HepG2 (cell line): Measurements from ENCODE around the gene TMEM258. TPM values are rescaled to one million over a fixed set of nuclear protein-coding genes. Genes with fewer than 3 reads are reported as not detected.
A peak's percentile ranks its signal among the peaks of the same experiment; 100 is the strongest.

ENCODE experiments used
- ARID5B ChIP-seq: IDR thresholded peaks from 2 replicates; pipeline ENCODE4 v1.4.0; 2020; ENCODE audit warnings: mild to moderate bottlenecking, missing genetic modification reagents
- BCL3 ChIP-seq: sonication (generic); formaldehyde crosslinking; IDR thresholded peaks from 2 replicates; pipeline ENCODE4 v1.5.1; 2020; ENCODE audit warnings: mild to moderate bottlenecking, missing genetic modification reagents, moderate library complexity
- CCDC6 ChIP-seq: sonication (generic); formaldehyde crosslinking; IDR thresholded peaks from 2 replicates; pipeline ENCODE4 v1.8.1; 2022; ENCODE audit warnings: mild to moderate bottlenecking, missing genetic modification reagents, moderate library complexity
- FOXA1 ChIP-seq, 2 experiments: fragments of 450-650 bp in 1 of 2; sonication (generic) in 1 of 2; formaldehyde crosslinking in 1 of 2; IDR thresholded peaks; 2 replicates each; pipeline versions ENCODE4 v1.4.0 to v1.6.1; 2016 to 2020; ENCODE audit warnings: missing genetic modification reagents in 1 of 2
- HMG20B ChIP-seq: conservative IDR thresholded peaks from 2 replicates; pipeline ENCODE4 v1.6.1; 2016; ENCODE audit warnings: missing genetic modification reagents, missing compliant biosample characterization
- HMGXB4 ChIP-seq, 2 experiments: sonication (generic) in 1 of 2; formaldehyde crosslinking in 1 of 2; IDR thresholded peaks; 2 replicates each; pipeline versions ENCODE4 v1.4.0 to v1.6.1; 2018 to 2020; ENCODE audit warnings: missing genetic modification reagents in 2 of 2, borderline replicate concordance in 1 of 2, low read depth in 1 of 2, mild to moderate bottlenecking in 1 of 2, missing biosample characterization in 1 of 2
- IKZF4 ChIP-seq: sonication (generic); formaldehyde crosslinking; IDR thresholded peaks from 2 replicates; pipeline ENCODE4 v1.5.1; 2020; ENCODE audit warnings: borderline replicate concordance, mild to moderate bottlenecking, low read depth, missing genetic modification reagents; ENCODE audit errors: not compliant biosample characterization
- ISX ChIP-seq: sonication (generic); formaldehyde crosslinking; conservative IDR thresholded peaks from 2 replicates; pipeline ENCODE4 v1.5.0; 2020; ENCODE audit warnings: missing genetic modification reagents
- MAFF ChIP-seq: IDR thresholded peaks from 2 replicates; pipeline ENCODE4 v1.6.1; 2011; ENCODE audit warnings: low read depth, low read length, improper control_type of control experiment
- MZF1 ChIP-seq: sonication (generic); formaldehyde crosslinking; IDR thresholded peaks from 2 replicates; pipeline ENCODE4 v1.8.1; 2023; ENCODE audit warnings: mild to moderate bottlenecking, missing genetic modification reagents, borderline replicate concordance
- NFIB ChIP-seq: sonication (generic); formaldehyde crosslinking; IDR thresholded peaks from 2 replicates; pipeline ENCODE4 v1.9.0; 2021; ENCODE audit warnings: missing genetic modification reagents, mild to moderate bottlenecking, borderline replicate concordance
- NR2F1 ChIP-seq, 2 experiments: fragments of 450-650 bp in 1 of 2; formaldehyde crosslinking in 1 of 2; IDR thresholded peaks; 2 replicates each; pipeline versions ENCODE4 v1.5.0 to v1.6.1; 2016 to 2020; ENCODE audit warnings: mild to moderate bottlenecking in 1 of 2, missing compliant biosample characterization in 1 of 2, missing genetic modification reagents in 1 of 2, moderate library complexity in 1 of 2
- TCF7 ChIP-seq: sonication (generic); IDR thresholded peaks from 2 replicates; pipeline ENCODE4 v1.6.1; 2016; ENCODE audit warnings: antibody characterized with exemption, low read depth
- ZBED4 ChIP-seq: sonication (generic); formaldehyde crosslinking; IDR thresholded peaks from 2 replicates; pipeline ENCODE4 v1.4.0; 2020; ENCODE audit warnings: missing genetic modification reagents, borderline replicate concordance
- ZNF331 ChIP-seq: sonication (generic); formaldehyde crosslinking; IDR thresholded peaks from 2 replicates; pipeline ENCODE4 v1.4.0; 2020; ENCODE audit warnings: missing genetic modification reagents
- ZNF629 ChIP-seq: sonication (generic); formaldehyde crosslinking; conservative IDR thresholded peaks from 2 replicates; pipeline ENCODE4 v1.5.0; 2020; ENCODE audit warnings: missing genetic modification reagents
- ZNF724P ChIP-seq: sonication (generic); formaldehyde crosslinking; IDR thresholded peaks from 2 replicates; pipeline ENCODE4 v1.8.0; 2022; ENCODE audit warnings: missing genetic modification reagents, borderline replicate concordance
- polyA plus RNA-seq, 8 experiments: library from polyadenylated mRNA; depleted of rRNA in 3 of 8; stranded (reverse) in 7 of 8; unstranded in 1 of 8; fragments of >200 nt; fragmentation: Illumina TruSeq in 4 of 8; extraction: Trizol in 4 of 8; gene quantifications; 2 replicates each; pipeline versions ENCODE4 v1.2.1 to v1.2.3, GENCODE V29; 2011 to 2016; ENCODE audit warnings: low read depth in 4 of 8, missing spikeins in 1 of 8, mixed read lengths in 1 of 8; ENCODE audit not compliant: insufficient read depth in 1 of 8
- total RNA-seq, 5 experiments: library from RNA; depleted of rRNA; stranded (reverse); fragments of >200 nt; fragmentation: Illumina TruSeq; extraction: Trizol; gene quantifications; 2 replicates each; pipeline ENCODE4 v1.2.3, GENCODE V29; 2016; ENCODE audit warnings: low read depth in 1 of 5

Gene TMEM258
- total and polyA plus RNA-seq, 2 of the 13 experiments (the other 11 are each of a cell fraction or from before 2014, with no cell fraction given), result 175 to 424 TPM

DNA sequence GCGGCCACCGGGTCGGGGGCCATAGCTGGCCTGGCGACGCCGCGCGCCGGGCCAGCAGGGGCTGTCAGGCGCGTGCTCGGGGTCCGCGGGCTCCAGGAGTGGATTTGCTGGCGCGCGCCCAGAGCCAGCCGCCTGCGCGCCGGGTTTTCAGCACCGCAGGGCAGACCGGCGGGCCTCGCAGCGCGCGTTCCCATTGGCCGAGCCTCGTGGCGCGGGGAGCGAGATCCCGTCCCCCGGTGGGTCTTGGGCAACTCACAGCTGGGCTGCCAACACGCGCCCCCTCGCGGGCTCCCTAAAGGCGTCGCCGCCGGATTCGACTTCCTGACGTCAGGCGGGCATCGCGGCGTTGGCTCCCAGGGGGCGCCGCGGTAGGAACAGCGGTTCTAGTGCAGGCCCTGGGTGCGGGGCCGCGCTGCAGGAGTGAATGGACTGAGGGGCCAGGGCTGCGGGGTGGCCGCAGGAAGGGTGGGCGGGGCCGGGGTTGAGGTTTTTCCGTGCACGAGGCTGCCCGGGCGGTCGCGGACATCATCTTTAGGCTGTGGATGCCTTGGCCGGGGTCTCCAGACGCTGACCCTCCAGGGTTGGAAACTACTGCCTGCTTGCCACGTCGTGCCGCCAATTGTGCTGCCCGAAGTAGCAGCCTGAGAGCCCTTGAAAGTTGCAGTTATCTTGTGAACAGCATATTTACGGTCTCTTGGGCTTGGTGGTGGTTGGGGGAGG lies 24.5 kb upstream of the TMEM258 start, which contains the start of gene FADS1 (continued):
- TF ChIP-seq ZBED4 (CRISPR knock-in tag) (peak; percentile 76; the same call in 1 of the 2 replicates), BCL3 (CRISPR knock-in tag) (peak; percentile 85; the same call in 1 of the 2 replicates), ZNF629 (CRISPR knock-in tag) (no peak), CCDC6 (CRISPR knock-in tag) (peak; percentile 98), HMGXB4 (CRISPR knock-in tag; IDR thresholded peaks at IDR 0.05; ENCODE audit: borderline replicate concordance in 1 of 2, low read depth in 1 of 2) (peak; percentile 95 to 98), MAFF (no peak), TCF7 (no peak), MZF1 (no peak), ZNF331 (CRISPR knock-in tag) (peak; percentile 55; the same call in 1 of the 2 replicates), ARID5B (peak; percentile 69), FOXA1 (IDR thresholded peaks at IDR 0.05) (no peak), FOXA1 (CRISPR knock-in tag; IDR thresholded peaks at IDR 0.05) (peak; percentile 41; the same call in 1 of the 2 replicates), HMG20B (CRISPR knock-in tag) (peak; percentile 66), IKZF4 (CRISPR knock-in tag) (no peak), NR2F1 (CRISPR knock-in tag; IDR thresholded peaks at IDR 0.05) (no peak), ZNF724P (CRISPR knock-in tag) (peak; percentile 89; the same call in 1 of the 2 replicates), NFIB (CRISPR knock-in tag) (no peak), ISX (CRISPR knock-in tag) (no peak)
